Caco-2 (cell line): Measurements from ENCODE around the gene FIGLA. TPM values are rescaled to one million over a fixed set of nuclear protein-coding genes. Genes with fewer than 3 reads are reported as not detected.

ENCODE experiments used
- BruUV-seq: library from RNA; stranded (reverse); fragments of 400-500 nt; replicated peaks from 2 replicates; lab custom pipeline; 2021; lab: Mats Ljungman, UMichigan
- CTCF ChIA-PET: fragments of 300-600 bp; sonication (Branson Sonifier 250); formaldehyde crosslinking; loops from one replicate; lab custom pipeline; 2022; ENCODE audit warnings: antibody characterized with exemption; lab: Charles Lee
- POLR2A ChIA-PET: fragments of 300-600 bp; sonication (Branson Sonifier 250); formaldehyde crosslinking; loops from one replicate; lab custom pipeline; 2022; ENCODE audit warnings: antibody characterized with exemption; lab: Charles Lee
- DNase-seq, 2 experiments: peaks; one replicate each; pipeline versions ENCODE4 v3.0.0 to v3.0.0-alpha.2; 2020 to 2022
- H3K27me3 ChIP-seq: replicated peaks from 2 replicates; pipeline ENCODE4 v1.6.0; 2011; ENCODE audit warnings: low read length; ENCODE audit not compliant: control insufficient read depth, insufficient read depth
- H3K36me3 ChIP-seq: 2 replicates; pipeline ENCODE4 v1.5.1; 2011; ENCODE audit warnings: low read length; ENCODE audit not compliant: control insufficient read depth, insufficient read depth
- H3K4me1 ChIP-seq: fragments of 250-450 bp; sonication (Bioruptor Pico); 2 replicates; pipeline ENCODE4 v1.5.1; 2020; ENCODE audit warnings: mild to moderate bottlenecking
- H3K4me3 ChIP-seq: 2 replicates; pipeline ENCODE4 v1.5.1; 2011; ENCODE audit warnings: low read depth, mild to moderate bottlenecking, control low read depth, low read length
- H3K9me3 ChIP-seq: fragments of 250-450 bp; sonication (Bioruptor Pico); 2 replicates; pipeline ENCODE4 v1.5.1; 2020; ENCODE audit warnings: mild to moderate bottlenecking, moderate library complexity
- H3K27ac Mint-ChIP-seq: one replicate; pipeline ENCODE4 v1.8.0; 2022; ENCODE audit warnings: mixed read lengths; ENCODE audit not compliant: unreplicated experiment
- H3K27me3 Mint-ChIP-seq: one replicate; pipeline ENCODE4 v1.8.0; 2022; ENCODE audit warnings: mixed read lengths; ENCODE audit not compliant: insufficient read depth, unreplicated experiment
- H3K36me3 Mint-ChIP-seq: one replicate; pipeline ENCODE4 v1.8.0; 2022; ENCODE audit warnings: mild to moderate bottlenecking, mixed read lengths; ENCODE audit not compliant: insufficient read depth, unreplicated experiment
- H3K4me1 Mint-ChIP-seq: one replicate; pipeline ENCODE4 v1.8.0; 2022; ENCODE audit warnings: low read depth, mixed read lengths; ENCODE audit not compliant: unreplicated experiment
- H3K4me3 Mint-ChIP-seq: one replicate; pipeline ENCODE4 v1.8.0; 2022; ENCODE audit warnings: mild to moderate bottlenecking, moderate library complexity, mixed read lengths; ENCODE audit not compliant: unreplicated experiment
- H3K9me3 Mint-ChIP-seq: one replicate; pipeline ENCODE4 v1.8.0; 2022; ENCODE audit warnings: mixed read lengths; ENCODE audit not compliant: unreplicated experiment
- intact Hi-C: fragments of 100-400 bp; cut with micrococcal nuclease; formaldehyde crosslinking; loops from one replicate; pipeline ENCODE4 v1.10.0; 2022; ENCODE audit not compliant: unreplicated experiment
- total RNA-seq: library from RNA; stranded (reverse); gene quantifications from 2 replicates; pipeline ENCODE4 v1.2.3, GENCODE V29; 2022
- TF ChIP-seq, protein P1 (sequence below), 2 experiments: fragments of 200-600 bp in 1 of 2; IDR thresholded peaks; 1 replicate in 1 of 2; 2 replicates in 1 of 2; pipeline versions ENCODE4 v1.5.1 to v1.8.0; 2011 to 2022; ENCODE audit warnings: antibody characterized with exemption in 1 of 2, control low read depth in 1 of 2, inconsistent platforms in 1 of 2, low read depth in 1 of 2, low read length in 1 of 2, mild to moderate bottlenecking in 1 of 2, moderate library complexity in 1 of 2; ENCODE audit not compliant: insufficient read depth in 1 of 2, severe bottlenecking in 1 of 2, unreplicated experiment in 1 of 2

FIGLA gene
- total RNA-seq, 1 experiment from 2014 or later: not detected

GRCh38 chr2:70832386-70832785, 41.9 kb upstream of the FIGLA start:
- no peak overlapping the region for H3K4me3 Mint-ChIP-seq
- Histone ChIP-seq H3K4me1 (no peaks in the 10 kb centered on the region), H3K9me3 (no peaks in the 10 kb centered on the region), H3K36me3 (no peaks in the 10 kb centered on the region), H3K4me3 (no peak overlapping the region), H3K27me3 (no peaks in the 10 kb centered on the region; the same call in 1 of the 2 replicates)
- TF ChIP-seq, protein P1, sequence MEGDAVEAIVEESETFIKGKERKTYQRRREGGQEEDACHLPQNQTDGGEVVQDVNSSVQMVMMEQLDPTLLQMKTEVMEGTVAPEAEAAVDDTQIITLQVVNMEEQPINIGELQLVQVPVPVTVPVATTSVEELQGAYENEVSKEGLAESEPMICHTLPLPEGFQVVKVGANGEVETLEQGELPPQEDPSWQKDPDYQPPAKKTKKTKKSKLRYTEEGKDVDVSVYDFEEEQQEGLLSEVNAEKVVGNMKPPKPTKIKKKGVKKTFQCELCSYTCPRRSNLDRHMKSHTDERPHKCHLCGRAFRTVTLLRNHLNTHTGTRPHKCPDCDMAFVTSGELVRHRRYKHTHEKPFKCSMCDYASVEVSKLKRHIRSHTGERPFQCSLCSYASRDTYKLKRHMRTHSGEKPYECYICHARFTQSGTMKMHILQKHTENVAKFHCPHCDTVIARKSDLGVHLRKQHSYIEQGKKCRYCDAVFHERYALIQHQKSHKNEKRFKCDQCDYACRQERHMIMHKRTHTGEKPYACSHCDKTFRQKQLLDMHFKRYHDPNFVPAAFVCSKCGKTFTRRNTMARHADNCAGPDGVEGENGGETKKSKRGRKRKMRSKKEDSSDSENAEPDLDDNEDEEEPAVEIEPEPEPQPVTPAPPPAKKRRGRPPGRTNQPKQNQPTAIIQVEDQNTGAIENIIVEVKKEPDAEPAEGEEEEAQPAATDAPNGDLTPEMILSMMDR (IDR thresholded peaks at IDR 0.05; ENCODE audit: insufficient read depth in 1 of 2, low read depth in 1 of 2, low read length in 1 of 2, severe bottlenecking in 1 of 2, unreplicated experiment in 1 of 2): no peak
- intact Hi-C loops: no loop called here
- CTCF ChIA-PET: no interaction called here
- DNase-seq: no peak
- no peaks in the 10 kb centered on the region for H3K4me1 Mint-ChIP-seq
- no peaks in the 10 kb centered on the region for H3K9me3 Mint-ChIP-seq
- POLR2A ChIA-PET: no interaction called here
- peaks cover 24% of the 10 kb centered on the region for H3K27me3 Mint-ChIP-seq
- no peaks in the 10 kb centered on the region for H3K36me3 Mint-ChIP-seq
- no TSS peak for BruUV-seq
- no peak overlapping the region for H3K27ac Mint-ChIP-seq

DNA sequence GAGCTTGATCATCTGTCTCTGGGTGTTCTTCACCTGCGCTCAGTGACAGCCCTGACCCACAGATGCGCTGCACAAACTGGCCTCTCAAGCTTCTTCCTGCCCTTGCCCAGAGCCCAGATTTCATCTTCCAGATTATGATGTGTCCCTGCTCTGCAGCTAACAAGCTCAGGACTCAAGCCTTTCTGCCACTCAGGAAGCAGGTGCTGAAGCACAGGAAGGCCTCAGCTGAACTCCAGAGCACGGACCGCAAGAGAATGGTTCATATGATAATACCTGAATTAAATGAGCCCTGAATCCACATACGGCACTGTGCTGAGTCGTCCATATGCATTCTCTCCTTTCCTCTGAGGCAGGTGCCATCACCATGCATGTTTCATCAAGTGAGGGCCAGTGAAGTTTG, 41.4 kb upstream of the FIGLA start:
- Histone ChIP-seq H3K4me3 (no peak overlapping the region), H3K4me1 (no peaks in the 10 kb centered on the region), H3K36me3 (no peaks in the 10 kb centered on the region), H3K9me3 (no peaks in the 10 kb centered on the region), H3K27me3 (no peaks in the 10 kb centered on the region; the same call in 1 of the 2 replicates)
- intact Hi-C loops: no loop called here
- ChIA-PET CTCF (no interaction called here), POLR2A (no interaction called here)
- Mint-ChIP-seq H3K4me3 (no peak overlapping the region), H3K27ac (no peak overlapping the region), H3K9me3 (no peaks in the 10 kb centered on the region), H3K4me1 (no peaks in the 10 kb centered on the region), H3K27me3 (peaks cover 27% of the 10 kb centered on the region), H3K36me3 (no peaks in the 10 kb centered on the region)
- BruUV-seq: no TSS peak
- TF ChIP-seq, protein P1 (IDR thresholded peaks at IDR 0.05; ENCODE audit: insufficient read depth in 1 of 2, low read depth in 1 of 2, low read length in 1 of 2, severe bottlenecking in 1 of 2, unreplicated experiment in 1 of 2): no peak
- DNase-seq: no peak

DNA sequence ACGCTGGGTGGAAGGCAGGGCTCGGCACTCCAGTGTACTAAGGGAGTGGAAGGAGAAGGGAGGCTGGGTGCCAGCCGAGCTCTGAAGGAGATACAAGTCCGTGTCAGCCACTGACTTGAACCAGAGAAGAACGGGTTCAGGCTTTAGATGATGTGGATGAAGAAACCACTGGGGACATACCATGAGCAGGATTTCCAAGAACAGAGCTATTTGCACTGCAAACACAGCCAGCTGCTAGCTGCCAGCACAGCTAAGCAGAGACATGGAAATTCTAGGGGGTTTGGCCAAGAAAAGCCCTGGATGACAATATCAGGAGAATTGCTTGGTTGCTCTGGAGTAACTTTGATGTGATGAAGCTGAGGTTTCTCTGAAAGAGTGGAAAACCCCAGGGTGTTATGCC, 39.9 kb upstream of the FIGLA start:
- H3K36me3 Mint-ChIP-seq: no peaks in the 10 kb centered on the region
- H3K9me3 Mint-ChIP-seq: no peaks in the 10 kb centered on the region
- intact Hi-C loops: no loop called here
- Histone ChIP-seq H3K4me1 (no peaks in the 10 kb centered on the region), H3K27me3 (no peaks in the 10 kb centered on the region; the same call in 1 of the 2 replicates), H3K4me3 (no peak overlapping the region), H3K36me3 (no peaks in the 10 kb centered on the region), H3K9me3 (no peaks in the 10 kb centered on the region)
- no peak for DNase-seq
- BruUV-seq: no TSS peak
- H3K27ac Mint-ChIP-seq: no peak overlapping the region
- CTCF ChIA-PET: interaction anchor here (0.6 kb wide), 1 partner anchor 518 kb away, joined by 3 read pairs; no protein-coding TSS in a partner anchor
- H3K4me3 Mint-ChIP-seq: no peak overlapping the region
- peaks cover 23% of the 10 kb centered on the region for H3K27me3 Mint-ChIP-seq
- TF ChIP-seq, protein P1 (IDR thresholded peaks at IDR 0.05; ENCODE audit: insufficient read depth in 1 of 2, low read depth in 1 of 2, low read length in 1 of 2, severe bottlenecking in 1 of 2, unreplicated experiment in 1 of 2): no peak
- POLR2A ChIA-PET: no interaction called here
- H3K4me1 Mint-ChIP-seq: no peaks in the 10 kb centered on the region
